ENCODE measurements around the gene HIP1R.

GRCh38 chr12:122840580-122841513, 5.6 kb downstream of the HIP1R start:
- TF ChIP-seq CTCF (IDR thresholded peaks at IDR 0.05 in 8 of 11, conservative IDR thresholded peaks at IDR 0.05 in 3 of 11) (no peak), POLR2A (IDR thresholded peaks at IDR 0.05) (no peak), POLR2AphosphoS5 (IDR thresholded peaks at IDR 0.05) (no peak)
